GDM1 (cell line): ENCODE data around the gene DUSP22.

Experiments
- DNase-seq: peaks from one replicate; lab custom pipeline; 2025; lab: John Stamatoyannopoulos, UW

DUSP22 gene

DNA sequence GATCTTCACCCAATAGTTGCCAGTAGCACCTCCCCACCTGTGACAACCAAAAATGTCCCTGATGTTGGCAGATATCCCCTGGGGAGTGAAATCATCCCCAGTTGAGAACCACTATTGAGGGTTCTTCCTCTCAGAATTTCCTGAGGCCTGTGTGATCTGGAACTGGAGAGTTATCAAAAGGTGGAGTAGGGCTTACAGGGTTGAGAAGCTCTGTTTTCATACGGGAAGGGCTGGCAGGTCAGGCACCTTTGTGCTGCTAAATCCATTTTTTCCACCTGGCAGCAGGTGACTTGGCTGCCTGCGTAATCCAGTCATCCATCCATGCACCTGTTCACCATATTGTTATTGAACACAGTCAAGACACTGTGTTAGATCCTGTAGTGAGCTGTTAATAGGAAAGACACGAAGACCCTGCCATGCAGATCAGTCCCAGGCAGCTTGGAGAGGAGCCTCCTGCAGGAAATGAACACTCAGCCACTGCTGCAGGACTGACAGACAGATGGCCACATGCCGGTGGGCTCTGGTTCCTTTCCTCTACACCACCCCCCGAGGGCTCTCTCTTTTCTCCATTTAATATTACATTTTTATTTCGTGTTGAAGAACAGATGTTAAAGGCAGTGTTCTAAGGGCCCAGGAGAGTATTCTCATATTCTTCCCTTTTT is 5.4 kb downstream of the DUSP22 start:
- DNase-seq = no peak

DNA sequence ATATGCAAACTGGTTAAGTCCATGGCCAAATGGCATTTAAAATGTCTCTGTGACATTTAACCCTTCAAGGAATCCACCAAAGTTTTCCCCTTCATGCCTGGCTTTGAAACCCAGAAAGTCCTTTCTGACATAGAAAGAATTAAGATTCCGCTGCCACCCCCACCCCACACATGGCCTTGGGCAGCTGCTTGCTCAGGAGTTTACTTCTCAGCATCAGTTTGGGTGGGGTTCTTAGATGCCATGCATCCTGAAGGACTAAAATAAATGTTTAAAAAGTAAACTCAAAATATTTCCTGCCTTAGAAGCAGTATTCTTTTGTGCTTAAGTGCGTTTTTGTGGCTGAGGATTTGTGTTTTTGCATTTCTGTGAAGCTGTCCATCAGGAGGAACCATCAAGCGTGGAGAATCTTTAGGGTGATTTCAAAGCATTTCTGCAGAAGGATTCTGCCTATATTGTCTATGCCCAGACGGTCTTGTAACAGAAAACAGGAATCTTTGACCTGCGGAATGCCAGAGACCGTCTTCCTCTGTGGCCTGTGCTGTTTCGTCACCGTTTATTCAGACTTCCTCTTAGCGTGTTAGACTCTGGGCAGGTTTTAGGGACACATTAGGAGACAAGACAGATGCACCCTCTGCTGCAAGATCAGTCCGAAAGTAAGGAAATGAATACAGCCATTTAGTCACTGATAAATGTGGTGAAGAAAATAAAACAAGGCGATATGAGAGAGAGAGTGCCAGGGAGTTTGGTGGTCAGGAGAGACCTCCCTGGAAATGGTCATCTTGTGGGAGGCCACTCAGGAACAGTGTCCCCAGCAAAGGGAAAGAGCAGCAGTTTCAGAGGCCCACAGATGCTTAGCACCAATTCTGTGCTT is 6.2 kb downstream of the DUSP22 start:
- no peak for DNase-seq

DNA sequence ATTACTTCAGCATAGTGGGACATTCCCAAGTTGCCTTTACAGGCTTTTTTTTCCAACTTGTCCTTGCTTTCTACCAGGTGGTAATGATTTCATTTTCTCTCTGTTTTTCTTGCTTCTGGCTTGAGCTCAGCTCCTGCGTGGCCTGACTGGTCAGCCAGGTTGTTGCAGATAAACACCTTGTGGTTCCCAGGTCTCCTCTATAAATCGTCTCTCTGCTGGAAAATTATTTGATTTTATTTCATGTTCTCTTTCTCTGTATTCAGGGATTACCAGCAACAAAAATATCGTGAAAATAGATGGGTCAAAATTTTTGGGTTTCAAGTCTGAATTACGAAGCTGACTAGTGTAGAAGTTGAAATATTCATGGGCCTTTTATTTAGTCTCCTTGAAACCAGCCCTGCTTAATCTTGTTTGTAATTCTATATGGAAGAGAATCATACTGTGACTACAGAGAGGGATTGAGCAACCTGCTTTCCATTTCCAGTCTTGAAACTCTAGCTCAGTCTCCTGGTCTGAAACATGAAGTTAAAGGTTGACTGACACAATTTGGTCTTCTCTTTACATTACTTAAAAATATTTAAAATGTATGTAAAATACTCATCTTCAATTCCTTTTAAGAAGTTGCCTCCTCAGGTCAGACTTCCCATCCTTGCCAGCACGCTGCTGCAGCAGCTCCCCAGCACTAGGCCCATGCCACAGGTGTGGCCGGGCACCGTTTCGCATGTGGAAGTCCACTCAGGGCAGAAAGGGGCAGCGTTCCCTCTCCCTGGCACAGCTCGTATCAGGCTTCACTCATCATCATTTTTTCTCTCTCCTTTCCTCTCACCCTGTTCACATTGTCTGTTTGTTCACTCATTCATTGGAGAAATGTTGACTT is 7.1 kb downstream of the DUSP22 start:
- DNase-seq = no peak

DNA sequence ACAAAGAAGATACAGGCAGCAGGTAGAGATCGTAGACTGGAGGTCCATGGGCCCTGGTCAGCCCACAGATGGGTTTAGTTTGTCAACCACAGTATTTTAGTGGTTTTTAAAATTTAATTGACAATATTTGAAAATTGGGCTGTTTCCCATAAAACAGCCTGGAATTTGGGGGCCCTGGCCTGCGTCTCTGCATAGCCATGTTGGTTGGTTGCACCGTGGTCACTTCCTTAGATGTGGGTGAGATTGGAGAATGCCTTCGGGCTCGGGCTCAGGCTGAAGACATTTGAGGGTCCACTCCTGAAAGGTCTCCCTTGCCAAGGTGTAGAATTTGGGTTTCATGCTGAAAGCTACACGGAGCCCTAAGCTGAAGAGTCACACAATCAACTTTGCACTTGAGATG is 7.7 kb downstream of the DUSP22 start:
- no peak for DNase-seq

DNA sequence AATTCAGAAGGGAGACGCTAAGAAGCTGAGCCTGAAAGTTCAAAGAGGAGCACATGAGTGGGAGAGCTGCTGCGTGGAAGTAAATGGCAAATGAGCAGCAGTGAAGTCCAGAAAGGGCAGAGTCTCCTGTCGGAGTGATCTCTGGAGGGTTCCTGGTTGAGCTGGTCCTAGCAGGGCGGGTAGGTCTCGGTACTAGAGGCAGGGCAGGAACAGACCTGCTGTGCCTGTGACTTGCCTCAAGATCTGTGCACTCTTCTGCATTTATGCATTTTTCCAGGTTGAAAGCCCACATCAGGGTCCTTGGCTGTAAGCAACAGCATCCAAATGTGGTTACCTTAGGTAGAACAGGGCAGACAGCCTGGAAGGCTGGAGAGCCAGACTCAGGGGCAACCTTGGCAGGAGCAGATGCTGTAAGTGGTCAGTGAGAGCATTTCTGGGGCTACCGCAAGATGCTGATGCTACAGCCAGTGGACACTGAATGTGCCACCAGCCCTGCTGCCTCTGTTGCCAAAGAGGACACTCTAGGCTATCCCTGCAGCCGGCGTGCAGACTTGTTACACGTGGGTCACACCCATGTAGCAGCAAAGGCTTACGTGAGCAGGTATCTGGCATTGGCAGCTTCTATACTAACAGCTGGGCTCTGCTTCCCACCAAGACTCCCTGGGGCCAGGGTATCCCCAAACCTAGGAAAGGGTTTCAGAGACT is 8.4 kb downstream of the DUSP22 start:
- no peak for DNase-seq

DNA sequence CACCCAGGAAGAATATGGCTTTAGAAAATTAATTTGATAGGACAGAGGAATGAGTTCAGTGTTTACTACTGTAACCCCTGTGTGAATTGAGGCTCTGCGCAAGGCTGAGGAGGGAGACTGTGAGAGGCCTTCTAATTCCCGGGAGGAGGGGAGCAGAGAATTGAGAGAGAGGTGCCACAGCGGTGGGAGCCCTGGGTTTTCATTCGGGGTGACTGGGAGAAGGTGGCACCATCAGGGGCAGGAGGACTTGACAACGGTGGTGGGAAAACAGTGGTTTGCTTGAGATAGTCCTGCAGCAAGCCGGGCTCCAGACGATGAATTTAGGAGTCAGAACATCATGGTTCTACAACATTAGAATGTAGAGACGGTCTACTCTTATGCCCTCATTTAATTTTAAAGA is 9.2 kb downstream of the DUSP22 start:
- DNase-seq = no peak

DNA sequence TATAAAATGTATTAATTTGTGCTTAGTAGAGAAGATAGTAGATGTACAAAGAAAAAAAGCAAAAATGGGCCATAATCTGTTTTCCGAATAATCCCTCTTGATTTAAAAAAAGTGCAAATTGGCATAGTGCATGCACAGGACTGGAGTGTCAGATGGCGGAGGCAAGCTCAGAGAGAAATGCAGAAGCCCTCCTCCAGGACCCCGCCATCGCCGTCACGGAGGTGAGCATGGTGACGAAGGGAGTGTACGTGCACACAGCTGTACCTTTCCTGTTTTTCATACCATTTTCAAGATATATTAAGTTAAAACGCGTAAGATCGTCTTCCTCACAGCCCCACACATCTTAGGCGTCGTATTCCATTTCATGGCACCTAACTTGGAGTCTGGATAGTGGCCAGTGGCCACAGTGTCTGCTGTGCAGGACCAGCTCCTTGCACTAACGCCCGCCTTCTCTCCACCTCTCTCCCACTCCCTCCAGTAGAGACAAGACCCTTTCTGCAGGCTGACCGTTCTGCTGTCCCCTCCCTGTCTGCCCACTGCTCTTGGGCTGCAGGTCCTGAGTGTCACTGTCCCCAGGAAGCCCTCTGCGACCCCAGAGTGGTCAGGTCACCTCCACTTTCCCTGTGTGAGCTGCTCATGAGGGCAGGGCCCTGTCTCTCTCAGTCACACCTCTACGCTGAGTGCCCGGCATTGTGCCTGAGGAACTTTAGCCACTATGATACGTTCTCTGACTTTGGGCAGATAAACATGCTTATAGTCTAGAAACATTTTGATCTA is 9.8 kb downstream of the DUSP22 start:
- DNase-seq = no peak

DNA sequence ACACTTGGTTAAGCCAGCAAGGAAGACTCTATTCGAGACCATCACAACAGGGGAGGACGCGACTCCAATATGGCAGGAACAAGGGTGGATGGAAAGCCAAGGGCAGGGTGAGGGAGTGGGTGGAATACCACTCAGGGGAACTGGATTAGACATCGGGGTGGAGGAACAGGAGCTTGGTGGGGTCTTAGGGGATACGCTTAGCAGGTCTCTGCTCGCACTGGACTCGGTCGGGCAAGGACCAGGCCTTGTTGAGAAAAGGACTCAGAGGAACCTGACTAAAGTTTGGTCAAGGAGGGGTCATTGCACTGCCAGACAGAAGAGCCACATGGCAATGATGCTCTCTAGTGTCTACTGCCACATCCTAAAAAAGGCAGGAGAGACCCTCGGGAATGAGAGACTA is 10.5 kb downstream of the DUSP22 start:
- DNase-seq = no peak

DNA sequence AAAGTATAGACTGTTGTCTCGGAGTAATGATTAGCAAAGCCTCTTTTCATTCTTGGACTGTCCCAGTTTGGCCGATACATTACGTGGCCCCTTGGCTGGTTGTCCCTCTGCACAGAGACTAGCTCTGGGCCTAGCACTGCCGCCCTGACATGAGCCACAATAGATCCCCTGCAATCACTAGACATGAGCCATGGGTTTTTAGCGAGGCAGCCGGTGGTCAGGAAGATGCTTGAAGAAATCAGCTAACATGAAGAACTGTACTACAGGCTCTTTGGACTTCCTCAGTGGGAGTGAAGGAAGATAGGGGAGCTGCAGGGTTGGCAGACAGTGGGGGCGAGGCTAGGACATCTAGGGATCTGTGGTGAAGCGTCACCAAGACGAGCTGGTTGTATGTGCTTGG is 11.0 kb downstream of the DUSP22 start:
- no peak for DNase-seq

DNA sequence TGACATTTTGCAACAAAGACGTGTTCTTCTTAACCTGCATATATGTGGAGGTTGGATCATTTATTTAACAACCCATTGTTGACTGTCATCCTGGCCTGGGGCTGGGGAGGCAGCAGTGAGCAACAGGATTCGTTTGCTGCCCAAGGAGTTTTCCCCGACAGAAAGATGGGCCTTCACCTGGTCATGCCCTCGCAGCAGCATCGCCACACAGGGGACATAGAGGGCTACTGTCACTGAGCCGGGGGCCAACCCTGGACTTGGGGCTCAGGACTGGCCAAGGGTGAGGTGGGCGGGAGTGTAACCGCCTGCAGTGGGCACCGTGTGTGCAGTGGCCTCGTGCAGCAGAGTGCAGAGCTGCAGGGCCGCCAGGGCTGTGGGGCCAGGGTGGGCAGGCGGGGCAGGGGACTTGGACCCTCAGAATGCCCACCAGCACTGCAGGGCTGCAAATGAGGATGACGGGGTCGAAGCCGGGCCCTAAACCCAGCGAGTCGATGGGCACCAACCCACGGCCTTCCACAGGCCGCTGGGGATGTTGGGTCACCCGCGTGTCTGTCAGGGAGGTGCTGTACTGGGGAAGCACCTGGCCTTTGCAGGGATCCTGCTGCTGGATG is 11.8 kb downstream of the DUSP22 start:
- DNase-seq = no peak

DNA sequence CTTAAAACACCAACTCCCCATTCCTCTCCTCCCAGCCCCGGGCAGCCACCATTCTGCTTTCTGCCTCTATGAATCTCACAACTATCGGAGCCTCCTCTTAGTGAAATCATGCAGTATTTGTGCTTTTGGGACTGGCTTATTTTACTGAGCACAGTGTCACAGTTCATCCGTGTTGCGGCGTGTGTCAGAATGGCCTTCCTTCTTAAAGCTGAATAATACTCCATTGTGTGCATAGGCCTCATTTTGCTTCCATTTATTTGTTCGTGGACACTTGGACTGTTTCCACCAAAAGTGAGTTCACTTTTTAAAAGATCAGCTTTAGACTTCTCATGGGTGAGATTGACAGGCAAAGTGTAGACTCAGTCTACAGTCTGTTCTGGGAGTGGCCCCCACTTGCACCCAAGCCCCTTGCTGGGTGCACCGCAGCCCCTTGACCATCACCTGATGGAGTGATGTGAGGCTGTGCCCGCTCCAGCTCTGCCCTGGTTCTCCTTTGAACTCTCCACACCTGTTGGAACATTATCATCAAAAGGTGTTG is 12.6 kb downstream of the DUSP22 start:
- DNase-seq = no peak

DNA sequence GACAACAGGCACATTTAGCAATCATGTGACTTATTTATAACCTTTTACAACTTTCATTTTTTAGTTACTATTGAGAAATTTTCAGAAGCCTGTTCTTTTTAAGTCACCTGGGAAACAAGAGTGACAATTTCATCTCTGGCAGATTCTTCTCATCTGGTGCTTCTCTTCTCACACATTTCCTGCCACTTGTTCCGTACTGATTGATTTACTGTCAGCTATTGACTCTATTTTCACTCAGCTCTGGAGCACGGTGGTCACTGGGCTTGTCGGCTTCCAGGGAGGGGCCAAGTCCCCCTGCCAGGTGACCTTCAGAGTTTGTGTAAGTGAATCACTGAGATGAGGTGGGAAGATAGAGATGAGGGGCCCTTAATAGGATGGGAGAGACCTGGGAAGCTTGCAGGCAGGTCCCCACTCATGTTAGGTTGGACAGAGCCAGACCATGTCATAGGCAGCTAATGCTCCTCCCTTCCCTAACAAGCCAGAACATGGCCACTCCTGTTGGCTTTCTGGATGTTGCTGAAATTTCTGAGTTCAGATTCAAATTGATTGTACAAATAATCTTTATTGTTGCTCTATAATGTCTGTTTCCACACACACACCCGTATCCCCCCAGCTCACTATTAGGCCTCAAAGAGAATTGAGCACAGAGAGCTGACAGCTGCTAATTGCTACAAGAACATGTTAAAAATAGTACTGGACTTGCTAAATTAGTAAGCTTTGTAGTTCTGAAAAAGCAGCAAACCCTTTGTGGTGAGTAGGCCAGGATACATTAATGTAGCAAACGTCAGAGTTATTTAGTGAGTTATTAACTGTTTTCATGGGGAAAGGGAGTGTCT is 13.3 kb downstream of the DUSP22 start:
- no peak for DNase-seq

DNA sequence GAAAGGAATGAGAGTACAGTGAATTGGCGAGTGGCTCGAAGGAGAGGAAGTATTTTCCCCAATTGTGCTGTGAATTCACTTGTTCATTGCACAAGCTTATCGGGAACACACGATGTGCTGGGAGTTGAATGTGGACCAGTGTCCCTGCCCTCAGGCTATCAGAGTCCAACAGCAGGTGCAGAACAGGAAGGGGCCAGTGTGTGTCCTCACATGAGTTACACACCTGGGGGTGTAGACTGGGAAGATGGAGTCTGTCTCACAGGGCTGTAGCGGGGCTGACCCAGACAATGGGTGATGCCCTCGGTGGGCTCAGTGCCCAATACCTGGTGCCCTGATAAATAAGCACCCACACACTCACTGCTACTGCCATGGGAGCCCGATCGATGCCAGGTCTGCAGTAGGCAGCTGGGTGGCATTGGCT is 14.4 kb downstream of the DUSP22 start:
- DNase-seq = no peak

DNA sequence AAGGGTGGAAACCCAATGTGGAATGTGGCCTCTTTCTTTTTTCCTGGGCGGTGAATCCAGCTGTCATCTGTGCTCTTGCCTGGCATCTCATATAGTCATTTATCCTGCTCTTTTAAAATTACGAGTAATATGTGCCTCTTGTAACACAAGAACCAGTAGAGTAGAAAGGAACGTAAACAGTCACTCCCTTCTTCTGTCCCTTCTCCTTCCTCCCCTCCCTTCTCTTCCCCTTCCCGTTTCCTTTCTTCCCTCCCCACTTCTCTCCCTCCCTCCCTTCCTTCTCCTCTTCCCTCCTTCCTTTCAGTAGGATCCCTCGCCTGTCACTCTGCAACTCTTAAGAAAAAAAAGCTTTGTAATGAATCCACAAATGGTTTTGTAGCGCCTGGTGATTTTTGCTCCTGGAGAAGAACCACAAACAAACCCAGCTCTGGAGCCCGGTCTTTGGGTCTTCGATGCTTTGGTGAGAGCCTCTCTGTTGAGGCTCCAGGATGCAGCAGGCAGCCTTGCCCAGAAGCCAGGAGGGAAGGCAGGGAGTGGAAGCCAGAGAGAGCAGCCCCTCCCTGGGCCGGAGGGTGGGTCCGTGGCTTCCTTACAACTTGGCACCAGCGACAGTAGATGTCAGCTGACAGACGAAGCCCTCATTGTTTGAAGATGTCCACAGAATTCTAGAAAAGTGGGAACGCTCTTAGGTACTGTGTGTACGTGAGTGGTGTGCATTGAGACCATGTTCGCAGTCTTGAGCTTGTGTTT is 15.0 kb downstream of the DUSP22 start:
- DNase-seq = no peak

DNA sequence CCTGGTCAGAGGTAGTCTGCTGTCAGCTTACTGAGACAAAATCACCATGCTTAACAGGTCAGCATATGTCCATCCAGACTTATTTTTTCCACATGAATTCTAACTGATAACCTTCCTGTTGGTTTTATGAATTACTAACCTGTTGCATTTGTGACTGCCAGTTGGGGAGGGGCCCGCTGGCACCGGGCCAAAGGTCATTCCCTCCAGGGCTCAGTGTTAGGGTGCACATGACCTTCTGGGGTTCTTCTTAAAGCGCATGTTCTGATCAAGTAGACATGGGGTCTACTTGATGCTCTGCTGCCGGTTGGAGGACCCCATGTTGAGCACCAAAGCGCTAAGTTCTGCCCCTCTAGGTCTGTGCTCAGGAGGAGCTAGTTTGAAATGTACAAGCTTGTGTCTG is 15.6 kb downstream of the DUSP22 start:
- DNase-seq = no peak

DNA sequence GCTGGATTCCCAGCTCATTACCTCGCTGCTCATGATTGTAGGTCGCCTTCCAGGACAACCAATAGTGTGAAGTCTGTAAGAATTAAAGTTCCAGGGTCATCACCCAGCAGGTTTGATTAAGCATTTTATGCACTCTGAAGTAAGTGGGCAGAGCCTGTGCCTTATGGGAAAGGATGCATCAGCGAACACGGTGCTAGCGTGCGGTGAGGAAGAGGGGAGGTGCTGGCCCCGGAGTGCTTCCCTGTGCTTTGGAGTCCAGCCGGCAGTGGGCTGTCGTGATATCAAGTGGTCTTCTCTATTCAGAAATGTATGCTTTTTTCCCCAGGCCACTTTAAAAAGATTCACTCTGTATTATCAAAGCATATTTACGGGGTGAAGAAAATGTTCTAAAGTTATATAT is 16.0 kb downstream of the DUSP22 start:
- DNase-seq = no peak

DNA sequence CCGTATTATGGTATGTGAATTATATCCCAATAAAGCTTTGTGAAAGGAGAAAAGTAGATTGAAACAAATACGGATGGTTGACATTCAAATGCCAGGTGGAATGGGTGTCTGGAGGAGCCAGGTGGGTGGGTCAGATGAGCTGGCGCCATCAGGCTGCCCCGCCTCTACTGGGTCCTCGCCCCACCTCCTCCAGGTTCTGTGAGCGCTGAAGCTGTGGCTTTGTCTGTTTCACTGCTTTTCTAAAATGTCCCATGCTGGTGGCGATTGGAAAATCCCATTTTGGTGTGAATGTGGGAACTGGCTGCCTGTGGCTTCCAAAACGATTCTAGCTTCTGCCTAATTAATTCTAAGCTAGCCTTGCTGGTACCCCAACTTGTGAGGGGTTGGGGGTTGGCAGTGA is 16.5 kb downstream of the DUSP22 start:
- DNase-seq = no peak

DNA sequence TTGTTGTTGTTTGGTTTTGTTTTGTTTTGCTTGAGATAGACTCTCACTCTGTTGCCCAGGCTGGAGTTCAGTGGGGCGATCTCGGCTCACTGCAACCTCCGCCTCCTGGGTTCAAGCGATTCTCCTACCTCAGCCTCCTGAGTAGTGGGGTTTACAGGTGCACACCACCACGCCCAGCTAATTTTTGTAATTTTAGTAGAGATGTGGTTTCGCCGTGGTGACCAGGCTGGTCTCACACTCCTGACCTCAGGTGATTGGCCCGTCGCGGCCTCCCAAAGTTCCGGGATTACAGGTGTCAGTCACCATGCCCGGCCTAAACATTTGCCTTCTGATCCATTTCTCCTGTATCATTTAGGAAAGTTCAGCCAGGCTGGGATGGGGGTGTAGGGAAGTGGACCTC is 17.7 kb downstream of the DUSP22 start:
- DNase-seq = no peak

DNA sequence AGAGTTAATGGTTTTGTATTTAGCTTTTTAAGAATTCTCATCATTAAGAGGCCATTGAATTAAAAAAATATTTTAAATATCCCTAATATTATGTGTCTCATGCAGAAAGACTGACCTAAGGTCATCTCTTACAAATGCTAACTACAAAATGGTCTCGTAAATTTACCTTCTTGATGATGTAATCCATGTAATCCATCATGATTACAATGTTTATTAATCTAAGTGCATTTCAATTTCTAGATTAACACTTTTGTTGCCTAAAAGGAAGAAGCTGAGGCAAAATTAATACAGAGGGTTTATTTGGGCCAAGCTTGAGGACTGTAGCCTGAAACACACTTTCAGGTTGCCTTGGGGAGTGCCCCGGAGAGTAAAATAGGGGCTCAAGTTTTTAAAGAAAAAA is 18.4 kb downstream of the DUSP22 start:
- no peak for DNase-seq
